ENCODE data around the gene GNE.
"Not testable (repeated sequence)": the region's sequence is repeated elsewhere in the genome, so short reads cannot be mapped to it uniquely, and the experiment has no call there.

GNE gene

GRCh38 chr9:36275060-36275459 lies 16.8 kb upstream of the GNE start:
- Histone ChIP-seq H3K9ac (no peak overlapping the region), H3K9me3 (no peaks in the 10 kb centered on the region), H3K4me2 (no peak overlapping the region), H3K36me3 (no peaks in the 10 kb centered on the region), H3K27ac (no peak overlapping the region), H3K4me3 (no peak overlapping the region), H3K4me1 (no peaks in the 10 kb centered on the region), H3K27me3 (no peaks in the 10 kb centered on the region), H4K20me1 (no peaks in the 10 kb centered on the region)
- TF ChIP-seq Cebpa-rat (IDR thresholded peaks at IDR 0.05): no peak

- not testable (repeated sequence) for H4K20me1 ChIP-seq, H3K4me2 ChIP-seq, H3K9ac ChIP-seq, H3K4me3 ChIP-seq, H3K27ac ChIP-seq, H3K27me3 ChIP-seq, H3K36me3 ChIP-seq, H3K4me1 ChIP-seq, H3K9me3 ChIP-seq
Observed at GRCh38 chr9:36273354-36273753, 15.1 kb upstream of the GNE start.

- no peak overlapping the region for H3K4me3 ChIP-seq
- no peak overlapping the region for H3K9ac ChIP-seq
- H3K36me3 ChIP-seq: no peaks in the 10 kb centered on the region
- no peak for TF ChIP-seq Cebpa-rat (IDR thresholded peaks at IDR 0.05)
- no peak overlapping the region for H3K4me2 ChIP-seq
- no peak overlapping the region for H3K27ac ChIP-seq
- no peaks in the 10 kb centered on the region for H3K27me3 ChIP-seq
- H3K4me1 ChIP-seq: no peaks in the 10 kb centered on the region
- H4K20me1 ChIP-seq: no peaks in the 10 kb centered on the region
- H3K9me3 ChIP-seq: no peaks in the 10 kb centered on the region
Observed at GRCh38 chr9:36268007-36268427, 9.8 kb upstream of the GNE start.

- H3K27me3 ChIP-seq: no peaks in the 10 kb centered on the region
- no peaks in the 10 kb centered on the region for H3K4me1 ChIP-seq
- no peaks in the 10 kb centered on the region for H3K36me3 ChIP-seq
- H3K4me3 ChIP-seq: no peak overlapping the region
- TF ChIP-seq Cebpa-rat (IDR thresholded peaks at IDR 0.05): no peak
- H3K9me3 ChIP-seq: no peaks in the 10 kb centered on the region
- H3K27ac ChIP-seq: no peak overlapping the region
- H3K4me2 ChIP-seq: no peak overlapping the region
- no peaks in the 10 kb centered on the region for H4K20me1 ChIP-seq
- no peak overlapping the region for H3K9ac ChIP-seq
Observed at GRCh38 chr9:36264896-36265295, 6.6 kb upstream of the GNE start.

- Histone ChIP-seq H3K4me2 (no peak overlapping the region), H3K27me3 (no peaks in the 10 kb centered on the region), H3K36me3 (no peaks in the 10 kb centered on the region), H4K20me1 (no peaks in the 10 kb centered on the region), H3K27ac (no peak overlapping the region), H3K9ac (no peak overlapping the region), H3K4me1 (peaks cover 4% of the 10 kb centered on the region), H3K9me3 (no peaks in the 10 kb centered on the region), H3K4me3 (no peak overlapping the region)
- no peak for TF ChIP-seq Cebpa-rat (IDR thresholded peaks at IDR 0.05)
Observed at GRCh38 chr9:36263683-36264082, 5.4 kb upstream of the GNE start.

- H3K9me3 ChIP-seq: no peaks in the 10 kb centered on the region
- peak overlapping the region; percentile 83 for H3K4me2 ChIP-seq
- H3K4me1 ChIP-seq: peaks cover 16% of the 10 kb centered on the region
- H3K27ac ChIP-seq: no peak overlapping the region; the same call in 1 of the 2 replicates
- H3K36me3 ChIP-seq: peaks cover 5% of the 10 kb centered on the region; the same call in 1 of the 2 replicates
- peak overlapping the region; percentile 71 for H3K4me3 ChIP-seq
- no peak for TF ChIP-seq Cebpa-rat (IDR thresholded peaks at IDR 0.05)
- H4K20me1 ChIP-seq: peaks cover 23% of the 10 kb centered on the region
- H3K27me3 ChIP-seq: no peaks in the 10 kb centered on the region
- H3K9ac ChIP-seq: peak overlapping the region; percentile 77
Observed at GRCh38 chr9:36258996-36259533, 817 bp upstream of the GNE start.

- no peak for TF ChIP-seq Cebpa-rat (IDR thresholded peaks at IDR 0.05)
- Histone ChIP-seq H3K36me3 (peaks cover 38% of the 10 kb centered on the region), H3K27me3 (no peaks in the 10 kb centered on the region), H4K20me1 (peaks cover 85% of the 10 kb centered on the region), H3K9ac (no peak overlapping the region), H3K9me3 (no peaks in the 10 kb centered on the region), H3K4me1 (peaks cover under 1% of the 10 kb centered on the region), H3K27ac (no peak overlapping the region), H3K4me2 (no peak overlapping the region), H3K4me3 (no peak overlapping the region)
Observed at GRCh38 chr9:36251428-36251827, 6.8 kb downstream of the GNE start.

- peaks cover 51% of the 10 kb centered on the region for H3K36me3 ChIP-seq
- H3K9me3 ChIP-seq: no peaks in the 10 kb centered on the region
- no peaks in the 10 kb centered on the region for H3K27me3 ChIP-seq
- no peak for TF ChIP-seq Cebpa-rat (IDR thresholded peaks at IDR 0.05)
- no peak overlapping the region for H3K4me3 ChIP-seq
- H3K9ac ChIP-seq: no peak overlapping the region
- H3K27ac ChIP-seq: no peak overlapping the region
- no peak overlapping the region for H3K4me2 ChIP-seq
- peaks cover 90% of the 10 kb centered on the region for H4K20me1 ChIP-seq
- H3K4me1 ChIP-seq: no peaks in the 10 kb centered on the region
Observed at GRCh38 chr9:36250079-36250478, 8.2 kb downstream of the GNE start.

GRCh38 chr9:36249189-36249588 lies 9.1 kb downstream of the GNE start:
- Histone ChIP-seq H3K27ac (no peak overlapping the region), H3K27me3 (no peaks in the 10 kb centered on the region), H3K9ac (no peak overlapping the region), H3K4me1 (no peaks in the 10 kb centered on the region), H4K20me1 (peaks cover 82% of the 10 kb centered on the region), H3K4me2 (no peak overlapping the region), H3K4me3 (no peak overlapping the region), H3K9me3 (no peaks in the 10 kb centered on the region), H3K36me3 (peaks cover 56% of the 10 kb centered on the region)
- no peak for TF ChIP-seq Cebpa-rat (IDR thresholded peaks at IDR 0.05)

- H4K20me1 ChIP-seq: peaks cover 71% of the 10 kb centered on the region
- H3K9ac ChIP-seq, H3K4me3 ChIP-seq, H3K4me1 ChIP-seq, H3K4me2 ChIP-seq, H3K27ac ChIP-seq, H3K27me3 ChIP-seq, H3K9me3 ChIP-seq: not testable (repeated sequence)
- peaks cover 59% of the 10 kb centered on the region for H3K36me3 ChIP-seq
Observed at GRCh38 chr9:36248061-36248460, 10.2 kb downstream of the GNE start.

GRCh38 chr9:36247356-36247755 lies 10.9 kb downstream of the GNE start:
- no peak overlapping the region for H3K9ac ChIP-seq
- H3K4me3 ChIP-seq: no peak overlapping the region
- peaks cover 65% of the 10 kb centered on the region for H4K20me1 ChIP-seq
- H3K4me1 ChIP-seq: no peaks in the 10 kb centered on the region
- H3K36me3 ChIP-seq: peaks cover 62% of the 10 kb centered on the region
- no peak for TF ChIP-seq Cebpa-rat (IDR thresholded peaks at IDR 0.05)
- no peak overlapping the region for H3K27ac ChIP-seq
- no peaks in the 10 kb centered on the region for H3K27me3 ChIP-seq
- H3K4me2 ChIP-seq: no peak overlapping the region
- no peaks in the 10 kb centered on the region for H3K9me3 ChIP-seq

Data from BLaER1 (cell line).